T-helper 1 cell (primary cell): ENCODE measurements around the gene TTC39C.
A peak's percentile ranks its signal among the peaks of the same experiment; 100 is the strongest.

Source experiments
- DNase-seq, 5 donors: peaks; one replicate each; pipeline ENCODE4 v3.0.0-alpha.2; 2012 to 2020

The TTC39C gene

GRCh38 chr18:23992089-23992940, 22.2 kb upstream of the TTC39C start:
- peak; percentile 15 to 76 (median 36) for DNase-seq

- no peak for DNase-seq
These were observed 21.6 kb upstream of the TTC39C start for GRCh38 chr18:23992941-23993280.

- peak in 1 of 5 donors; percentile 23 for DNase-seq
These were observed 20.1 kb upstream of the TTC39C start for GRCh38 chr18:23994361-23994902.

- no peak for DNase-seq
These were observed 19.4 kb upstream of the TTC39C start for GRCh38 chr18:23995180-23995579.

GRCh38 chr18:23998018-23998417, 16.5 kb upstream of the TTC39C start:
- DNase-seq = no peak

GRCh38 chr18:23998820-23999219, 15.7 kb upstream of the TTC39C start:
- DNase-seq = no peak

GRCh38 chr18:24000613-24001490, 13.7 kb upstream of the TTC39C start:
- peak in 1 of 5 donors; percentile 59 for DNase-seq

- DNase-seq = no peak
These were observed 12.1 kb upstream of the TTC39C start for GRCh38 chr18:24002479-24002878.

GRCh38 chr18:24003288-24003687, 11.3 kb upstream of the TTC39C start:
- no peak for DNase-seq

GRCh38 chr18:24003903-24004640, 10.5 kb upstream of the TTC39C start:
- DNase-seq = no peak

GRCh38 chr18:24006712-24007313, 7.7 kb upstream of the TTC39C start:
- DNase-seq = no peak

GRCh38 chr18:24009246-24009645, 5.3 kb upstream of the TTC39C start:
- no peak for DNase-seq

GRCh38 chr18:24009651-24010333, 4.8 kb upstream of the TTC39C start:
- DNase-seq = peak in 1 of 5 donors; percentile 45

GRCh38 chr18:24010673-24011072, 3.9 kb upstream of the TTC39C start:
- no peak for DNase-seq

GRCh38 chr18:24011123-24011917, 3.2 kb upstream of the TTC39C start:
- peak in 1 of 5 donors; percentile 64 for DNase-seq

GRCh38 chr18:24013051-24013450, 1.5 kb upstream of the TTC39C start:
- no peak for DNase-seq

GRCh38 chr18:24014986-24015638, 558 bp downstream of the TTC39C start:
- peak in 4 of 5 donors; percentile 21 to 68 (median 32) for DNase-seq

GRCh38 chr18:24015639-24016631, 1.4 kb downstream of the TTC39C start:
- no peak for DNase-seq

- DNase-seq = no peak
These were observed 2.1 kb downstream of the TTC39C start for GRCh38 chr18:24016643-24017042.
